GM12878 (cell line): Measurements from ENCODE around the gene DNAH3.

ENCODE experiments used
- BHLHE40 ChIP-seq, 2 experiments: fragments of 450-650 bp in 1 of 2; IDR thresholded peaks; 2 replicates each; pipeline ENCODE4 v1.6.1; 2011 to 2017; ENCODE audit warnings: low read depth in 2 of 2, borderline replicate concordance in 1 of 2, improper control_type of control experiment in 1 of 2, low read length in 1 of 2, mild to moderate bottlenecking in 1 of 2
- EZH2 ChIP-seq: IDR thresholded peaks from 2 replicates; pipeline ENCODE4 v1.6.1; 2012; ENCODE audit warnings: low read depth, mild to moderate bottlenecking, control low read depth, inconsistent platforms, low read length, borderline replicate concordance; ENCODE audit not compliant: control insufficient read depth
- FOXK2 ChIP-seq: fragments of 450-650 bp; IDR thresholded peaks from 2 replicates; pipeline ENCODE4 v1.6.1; 2017; ENCODE audit warnings: mild to moderate bottlenecking, moderate library complexity
- POLR2AphosphoS2 ChIP-seq: IDR thresholded peaks from 2 replicates; pipeline ENCODE4 v1.6.1; 2011; ENCODE audit warnings: low read depth, mild to moderate bottlenecking, low read length, improper control_type of control experiment, moderate library complexity
- TCF7 ChIP-seq: IDR thresholded peaks from 2 replicates; pipeline ENCODE4 v1.6.1; 2014; ENCODE audit warnings: antibody characterized with exemption, borderline replicate concordance
- YY1 ChIP-seq: IDR thresholded peaks from 2 replicates; pipeline ENCODE4 v1.6.1; 2011; ENCODE audit warnings: low read depth, mild to moderate bottlenecking, low read length
- TF ChIP-seq, protein P1 (sequence below): fragments of 450-650 bp; IDR thresholded peaks from 2 replicates; pipeline ENCODE4 v1.6.1; 2017; ENCODE audit warnings: borderline replicate concordance
- TF ChIP-seq, protein P2 (sequence below), 3 experiments: IDR thresholded peaks in 2 of 3; conservative IDR thresholded peaks in 1 of 3; 2 replicates each; pipeline ENCODE4 v1.5.1; 2011; ENCODE audit warnings: low read depth in 3 of 3, low read length in 3 of 3, mild to moderate bottlenecking in 3 of 3, control low read depth in 2 of 3, moderate library complexity in 2 of 3, inconsistent platforms in 1 of 3, mixed read lengths in 1 of 3; ENCODE audit not compliant: control insufficient read depth in 2 of 3, insufficient read depth in 1 of 3; ENCODE audit errors: extremely low read depth in 1 of 3

DNA sequence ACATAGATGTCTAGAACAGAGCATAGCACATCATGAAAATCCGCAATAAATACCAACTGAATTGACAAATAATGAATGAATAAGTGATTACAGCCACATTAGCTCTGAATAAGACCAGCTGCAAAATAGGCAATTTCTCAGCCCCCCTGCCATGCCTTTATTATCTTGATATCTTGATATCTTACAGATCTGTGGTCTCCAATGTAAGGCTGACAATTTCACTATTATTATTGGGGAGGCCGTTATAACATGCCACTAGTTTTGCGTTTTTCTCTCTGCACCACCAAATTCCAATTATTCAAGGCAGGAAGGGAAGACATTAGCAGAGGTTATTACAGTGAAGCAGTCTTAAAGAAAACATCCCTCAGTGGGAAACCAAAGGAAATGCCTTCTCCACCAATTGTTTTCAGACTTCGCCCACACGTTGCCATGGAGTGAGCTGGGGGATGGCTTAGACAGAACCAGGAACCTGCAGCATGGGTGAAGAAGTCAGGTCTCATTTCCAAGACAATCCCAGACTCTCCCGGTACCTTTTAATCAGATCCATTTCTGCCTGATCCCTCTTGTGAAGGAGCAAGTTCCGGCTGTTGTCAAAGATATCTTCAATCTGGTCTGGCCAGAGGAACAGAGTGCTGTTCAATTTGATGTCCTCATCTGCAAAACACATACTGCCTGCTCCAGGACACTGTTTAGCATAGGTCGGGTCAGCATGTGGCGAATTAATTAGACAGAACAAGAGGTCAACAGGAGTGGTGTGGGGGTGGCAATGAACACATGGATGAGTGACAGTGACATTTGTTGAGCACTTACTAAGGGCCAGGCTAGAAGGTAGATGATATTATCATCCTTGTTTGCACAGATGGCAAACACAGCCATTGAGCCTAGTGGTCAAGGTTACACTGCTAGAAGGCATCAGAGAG lies 46.4 kb downstream of the DNAH3 start:
- no peak for TF ChIP-seq YY1
- TF ChIP-seq EZH2: no peak
- no peak for TF ChIP-seq TCF7
- TF ChIP-seq, protein P1, sequence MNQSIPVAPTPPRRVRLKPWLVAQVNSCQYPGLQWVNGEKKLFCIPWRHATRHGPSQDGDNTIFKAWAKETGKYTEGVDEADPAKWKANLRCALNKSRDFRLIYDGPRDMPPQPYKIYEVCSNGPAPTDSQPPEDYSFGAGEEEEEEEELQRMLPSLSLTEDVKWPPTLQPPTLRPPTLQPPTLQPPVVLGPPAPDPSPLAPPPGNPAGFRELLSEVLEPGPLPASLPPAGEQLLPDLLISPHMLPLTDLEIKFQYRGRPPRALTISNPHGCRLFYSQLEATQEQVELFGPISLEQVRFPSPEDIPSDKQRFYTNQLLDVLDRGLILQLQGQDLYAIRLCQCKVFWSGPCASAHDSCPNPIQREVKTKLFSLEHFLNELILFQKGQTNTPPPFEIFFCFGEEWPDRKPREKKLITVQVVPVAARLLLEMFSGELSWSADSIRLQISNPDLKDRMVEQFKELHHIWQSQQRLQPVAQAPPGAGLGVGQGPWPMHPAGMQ: no peak
- no peak for TF ChIP-seq FOXK2
- TF ChIP-seq, protein P2, sequence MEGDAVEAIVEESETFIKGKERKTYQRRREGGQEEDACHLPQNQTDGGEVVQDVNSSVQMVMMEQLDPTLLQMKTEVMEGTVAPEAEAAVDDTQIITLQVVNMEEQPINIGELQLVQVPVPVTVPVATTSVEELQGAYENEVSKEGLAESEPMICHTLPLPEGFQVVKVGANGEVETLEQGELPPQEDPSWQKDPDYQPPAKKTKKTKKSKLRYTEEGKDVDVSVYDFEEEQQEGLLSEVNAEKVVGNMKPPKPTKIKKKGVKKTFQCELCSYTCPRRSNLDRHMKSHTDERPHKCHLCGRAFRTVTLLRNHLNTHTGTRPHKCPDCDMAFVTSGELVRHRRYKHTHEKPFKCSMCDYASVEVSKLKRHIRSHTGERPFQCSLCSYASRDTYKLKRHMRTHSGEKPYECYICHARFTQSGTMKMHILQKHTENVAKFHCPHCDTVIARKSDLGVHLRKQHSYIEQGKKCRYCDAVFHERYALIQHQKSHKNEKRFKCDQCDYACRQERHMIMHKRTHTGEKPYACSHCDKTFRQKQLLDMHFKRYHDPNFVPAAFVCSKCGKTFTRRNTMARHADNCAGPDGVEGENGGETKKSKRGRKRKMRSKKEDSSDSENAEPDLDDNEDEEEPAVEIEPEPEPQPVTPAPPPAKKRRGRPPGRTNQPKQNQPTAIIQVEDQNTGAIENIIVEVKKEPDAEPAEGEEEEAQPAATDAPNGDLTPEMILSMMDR (IDR thresholded peaks at IDR 0.05 in 2 of 3, conservative IDR thresholded peaks at IDR 0.05 in 1 of 3; ENCODE audit: control insufficient read depth in 2 of 3, extremely low read depth in 1 of 3, insufficient read depth in 1 of 3, low read depth in 3 of 3, low read length in 3 of 3): no peak
- TF ChIP-seq BHLHE40 (IDR thresholded peaks at IDR 0.05; ENCODE audit: borderline replicate concordance in 1 of 2, low read depth in 2 of 2, low read length in 1 of 2): no peak
- no peak for TF ChIP-seq POLR2AphosphoS2
